ENCODE data around the gene SLC35F1. TPM values are rescaled to one million over a fixed set of nuclear protein-coding genes. Genes with fewer than 3 reads are reported as not detected.

SLC35F1 gene
- total and polyA plus RNA-seq, 8 donors, result under 0.01 to 6.8 (median 0.38) TPM; not detected in 2

DNA sequence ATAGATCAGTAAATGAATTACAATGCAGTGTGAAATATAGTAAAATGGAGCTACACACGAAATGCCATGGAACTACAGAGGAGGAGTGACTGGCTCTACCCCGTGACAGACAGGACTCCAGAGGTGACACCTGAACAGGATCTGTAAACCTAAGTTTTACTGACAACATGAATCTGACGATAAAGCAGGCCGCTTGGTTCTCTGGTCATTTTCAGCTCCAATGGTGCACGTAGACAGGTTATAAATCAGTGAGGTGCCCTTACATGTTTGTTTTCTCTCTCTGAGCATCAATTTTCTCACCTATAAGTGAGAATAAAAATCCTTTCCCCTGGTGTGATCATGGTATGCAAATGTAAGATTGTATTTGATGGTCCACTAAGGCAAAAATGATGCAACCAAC lies 339.3 kb downstream of the SLC35F1 start:
- Histone ChIP-seq H3K27me3 (peaks cover 0 to 3% (median 0%) of the 10 kb centered on the region in 3 donors), H3K4me1 (no peaks in the 10 kb centered on the region), H3K4me3 (no peak overlapping the region), H3K27ac (no peak overlapping the region), H3K36me3 (no peaks in the 10 kb centered on the region), H3K9me3 (peaks cover 0 to 5% (median 0%) of the 10 kb centered on the region in 4 donors)
- WGBS, 5 donors, result 72 to 86% (median 83%) methylated on average over 5 of the region's 5 CpGs
- intact Hi-C loops (cut with DNase I; ENCODE audit: low total_unique reads), result no loop called here
- no peak for TF ChIP-seq POLR2AphosphoS5 (IDR thresholded peaks at IDR 0.05)
- no peak for TF ChIP-seq EP300 (IDR thresholded peaks at IDR 0.05)
- no peak for TF ChIP-seq CTCF (IDR thresholded peaks at IDR 0.05)
- TF ChIP-seq POLR2A (IDR thresholded peaks at IDR 0.05), result no peak
- no peak for DNase-seq

GRCh38 chr6:118248171-118248570 lies 341.1 kb downstream of the SLC35F1 start:
- intact Hi-C loops (cut with DNase I; ENCODE audit: low total_unique reads), result no loop called here
- H3K36me3 ChIP-seq, result no peaks in the 10 kb centered on the region
- no peak for DNase-seq

DNA sequence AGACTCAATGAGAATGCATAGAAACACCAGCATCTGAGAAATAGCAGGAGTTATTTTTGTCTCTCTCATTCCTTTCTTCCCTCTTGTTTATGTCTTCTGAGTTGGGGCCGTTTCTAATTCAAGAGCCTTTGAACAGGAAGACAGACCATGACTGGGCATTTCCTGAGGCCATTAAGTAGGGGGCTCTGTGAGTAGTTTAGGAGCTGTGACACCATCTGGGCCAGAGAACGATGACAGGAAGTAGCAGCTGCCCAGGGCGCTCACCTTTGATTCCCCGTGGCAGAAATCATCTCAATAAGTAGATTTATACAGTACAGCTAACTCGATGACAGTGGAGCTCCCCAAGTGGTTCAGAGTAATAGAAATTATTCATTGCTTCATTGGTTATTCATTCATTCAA lies 342.6 kb downstream of the SLC35F1 start:
- WGBS, 5 donors, result 41 to 58% (median 52%) methylated on average over 5 of the region's 5 CpGs

More at GRCh38 chr6:118248171-118248570, 341.1 kb downstream of the SLC35F1 start:
- no peak for TF ChIP-seq CTCF (IDR thresholded peaks at IDR 0.05)
- H3K4me1 ChIP-seq, result no peaks in the 10 kb centered on the region
- H3K9me3 ChIP-seq, result peaks cover 0 to 5% (median 0%) of the 10 kb centered on the region in 4 donors
- no peak overlapping the region for H3K27ac ChIP-seq
- 75 to 87% (median 80%) methylated on average over 1 of the region's 1 CpG for WGBS, 5 donors
- peaks cover 0 to 3% (median 0%) of the 10 kb centered on the region in 3 donors for H3K27me3 ChIP-seq
- H3K4me3 ChIP-seq, result no peak overlapping the region

GRCh38 chr6:118252474-118252873 lies 345.4 kb downstream of the SLC35F1 start:
- H3K27ac ChIP-seq, result no peak overlapping the region
- intact Hi-C loops (cut with DNase I; ENCODE audit: low total_unique reads), result no loop called here
- H3K9me3 ChIP-seq, result peaks cover 0 to 5% (median 0%) of the 10 kb centered on the region in 4 donors
- no peak for TF ChIP-seq CTCF (IDR thresholded peaks at IDR 0.05)
- TF ChIP-seq POLR2A (IDR thresholded peaks at IDR 0.05), result no peak
- TF ChIP-seq EP300 (IDR thresholded peaks at IDR 0.05), result no peak
- no peak for TF ChIP-seq POLR2AphosphoS5 (IDR thresholded peaks at IDR 0.05)
- WGBS, 5 donors, result 87 to 100% (median 95%) methylated on average over 1 of the region's 1 CpG
- H3K27me3 ChIP-seq, result no peaks in the 10 kb centered on the region
- no peaks in the 10 kb centered on the region for H3K36me3 ChIP-seq
- H3K4me3 ChIP-seq, result no peak overlapping the region
- no peak for DNase-seq
- H3K4me1 ChIP-seq, result no peaks in the 10 kb centered on the region

More for the DNA sequence above, 342.6 kb downstream of the SLC35F1 start:
- Histone ChIP-seq H3K4me3 (no peak overlapping the region), H3K4me1 (no peaks in the 10 kb centered on the region), H3K27ac (no peak overlapping the region), H3K9me3 (peaks cover 0 to 5% (median 0%) of the 10 kb centered on the region in 4 donors), H3K27me3 (peaks cover 0 to 3% (median 0%) of the 10 kb centered on the region in 3 donors), H3K36me3 (no peaks in the 10 kb centered on the region)
- TF ChIP-seq POLR2AphosphoS5 (IDR thresholded peaks at IDR 0.05), result no peak
- no peak for TF ChIP-seq EP300 (IDR thresholded peaks at IDR 0.05)
- no peak for TF ChIP-seq CTCF (IDR thresholded peaks at IDR 0.05)
- no peak for TF ChIP-seq POLR2A (IDR thresholded peaks at IDR 0.05)
- DNase-seq, result peak in 1 of 2 donors; percentile 13
- intact Hi-C loops (cut with DNase I; ENCODE audit: low total_unique reads), result no loop called here
